ENCODE results near the gene AKAP8L.
"Not testable (repeated sequence)": the region's sequence is repeated elsewhere in the genome, so short reads cannot be mapped to it uniquely, and the experiment has no call there.

- TF ChIP-seq, protein P1, sequence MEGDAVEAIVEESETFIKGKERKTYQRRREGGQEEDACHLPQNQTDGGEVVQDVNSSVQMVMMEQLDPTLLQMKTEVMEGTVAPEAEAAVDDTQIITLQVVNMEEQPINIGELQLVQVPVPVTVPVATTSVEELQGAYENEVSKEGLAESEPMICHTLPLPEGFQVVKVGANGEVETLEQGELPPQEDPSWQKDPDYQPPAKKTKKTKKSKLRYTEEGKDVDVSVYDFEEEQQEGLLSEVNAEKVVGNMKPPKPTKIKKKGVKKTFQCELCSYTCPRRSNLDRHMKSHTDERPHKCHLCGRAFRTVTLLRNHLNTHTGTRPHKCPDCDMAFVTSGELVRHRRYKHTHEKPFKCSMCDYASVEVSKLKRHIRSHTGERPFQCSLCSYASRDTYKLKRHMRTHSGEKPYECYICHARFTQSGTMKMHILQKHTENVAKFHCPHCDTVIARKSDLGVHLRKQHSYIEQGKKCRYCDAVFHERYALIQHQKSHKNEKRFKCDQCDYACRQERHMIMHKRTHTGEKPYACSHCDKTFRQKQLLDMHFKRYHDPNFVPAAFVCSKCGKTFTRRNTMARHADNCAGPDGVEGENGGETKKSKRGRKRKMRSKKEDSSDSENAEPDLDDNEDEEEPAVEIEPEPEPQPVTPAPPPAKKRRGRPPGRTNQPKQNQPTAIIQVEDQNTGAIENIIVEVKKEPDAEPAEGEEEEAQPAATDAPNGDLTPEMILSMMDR (IDR thresholded peaks at IDR 0.05 in 2 of 3, conservative IDR thresholded peaks at IDR 0.05 in 1 of 3; ENCODE audit: control insufficient read depth in 2 of 3, extremely low read depth in 1 of 3, insufficient read depth in 1 of 3, low read depth in 3 of 3, low read length in 3 of 3) = not testable (repeated sequence)
- not testable (repeated sequence) for TF ChIP-seq ASH2L (IDR thresholded peaks at IDR 0.05; ENCODE audit: borderline replicate concordance, low read depth); EZH2 (IDR thresholded peaks at IDR 0.05; ENCODE audit: borderline replicate concordance, control insufficient read depth, low read depth, low read length); POLR2A (IDR thresholded peaks at IDR 0.05; ENCODE audit: low read depth, low read length); PBX3 (IDR thresholded peaks at IDR 0.05; ENCODE audit: insufficient replicate concordance, low read depth, low read length); STAT3 (IDR thresholded peaks at IDR 0.05; ENCODE audit: low read depth, low read length); JUND (IDR thresholded peaks at IDR 0.05; ENCODE audit: low read depth, low read length); PAX8 (IDR thresholded peaks at IDR 0.05); ZZZ3 (IDR thresholded peaks at IDR 0.05; ENCODE audit: control insufficient read depth, insufficient read length, low read depth); ZNF274 (IDR thresholded peaks at IDR 0.05; ENCODE audit: insufficient read depth, insufficient read length); USF1 (IDR thresholded peaks at IDR 0.05; ENCODE audit: borderline replicate concordance, extremely low read length, insufficient read depth, low read depth, low read length); RFX5 (IDR thresholded peaks at IDR 0.05; ENCODE audit: low read depth, low read length); MYC (IDR thresholded peaks at IDR 0.05; ENCODE audit: insufficient read depth, insufficient read length, insufficient replicate concordance, low read length, severe bottlenecking)
- TF ChIP-seq, protein P2, sequence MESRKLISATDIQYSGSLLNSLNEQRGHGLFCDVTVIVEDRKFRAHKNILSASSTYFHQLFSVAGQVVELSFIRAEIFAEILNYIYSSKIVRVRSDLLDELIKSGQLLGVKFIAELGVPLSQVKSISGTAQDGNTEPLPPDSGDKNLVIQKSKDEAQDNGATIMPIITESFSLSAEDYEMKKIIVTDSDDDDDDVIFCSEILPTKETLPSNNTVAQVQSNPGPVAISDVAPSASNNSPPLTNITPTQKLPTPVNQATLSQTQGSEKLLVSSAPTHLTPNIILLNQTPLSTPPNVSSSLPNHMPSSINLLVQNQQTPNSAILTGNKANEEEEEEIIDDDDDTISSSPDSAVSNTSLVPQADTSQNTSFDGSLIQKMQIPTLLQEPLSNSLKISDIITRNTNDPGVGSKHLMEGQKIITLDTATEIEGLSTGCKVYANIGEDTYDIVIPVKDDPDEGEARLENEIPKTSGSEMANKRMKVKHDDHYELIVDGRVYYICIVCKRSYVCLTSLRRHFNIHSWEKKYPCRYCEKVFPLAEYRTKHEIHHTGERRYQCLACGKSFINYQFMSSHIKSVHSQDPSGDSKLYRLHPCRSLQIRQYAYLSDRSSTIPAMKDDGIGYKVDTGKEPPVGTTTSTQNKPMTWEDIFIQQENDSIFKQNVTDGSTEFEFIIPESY (IDR thresholded peaks at IDR 0.05) = not testable (repeated sequence)
Measured at GRCh38 chr19:15352535-15352934, 66.3 kb downstream of the AKAP8L start.
